ENCODE data around the gene C1S.
A peak's percentile ranks its signal among the peaks of the same experiment; 100 is the strongest.

Gene C1S

DNA sequence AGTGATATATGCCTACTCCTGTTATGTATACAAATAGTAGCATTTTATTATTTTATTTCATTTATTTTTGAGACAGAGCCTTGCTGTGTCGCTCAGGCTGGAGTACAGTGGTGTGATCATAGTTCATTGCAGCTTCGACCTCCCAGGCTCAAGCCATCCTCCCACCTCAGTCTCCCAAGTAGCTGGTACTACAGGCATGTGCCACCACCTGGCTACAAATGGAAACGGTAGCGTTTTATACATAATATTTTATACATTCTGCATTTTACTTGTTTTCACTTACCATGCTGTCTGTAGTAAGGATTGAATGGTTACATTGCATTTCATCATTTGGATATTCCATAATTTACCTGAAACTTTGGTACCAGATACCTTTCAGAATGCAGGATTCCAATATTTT is 17.6 kb downstream of the C1S start:
- no peaks in the 10 kb centered on the region for H3K4me1 ChIP-seq (ENCODE audit: control insufficient read depth, insufficient read depth, low read length)
- H3K36me3 ChIP-seq (ENCODE audit: control insufficient read depth in 2 of 2, insufficient read depth in 1 of 2, low read length in 2 of 2) = peaks cover 0 to 3% of the 10 kb centered on the region in 2 experiments; a peak in 2 of 3 replicates
- CTCF ChIA-PET = no interaction called here
- no peak overlapping the region for H3K27ac ChIP-seq (ENCODE audit: extremely low read depth, low read depth, low read length)
- H3K4me3 ChIP-seq (ENCODE audit: low read depth, low read length) = no peak overlapping the region
- POLR2A ChIA-PET = no interaction called here
- H3K9me3 ChIP-seq (ENCODE audit: control insufficient read depth, insufficient read depth, low read depth, low read length) = no peaks in the 10 kb centered on the region
- TF ChIP-seq ZSCAN16 (tag by site-specific recombination; IDR thresholded peaks at IDR 0.05) = no peak
- no peak for TF ChIP-seq ZSCAN30 (tag by site-specific recombination; IDR thresholded peaks at IDR 0.05)
- TF ChIP-seq, protein P1, sequence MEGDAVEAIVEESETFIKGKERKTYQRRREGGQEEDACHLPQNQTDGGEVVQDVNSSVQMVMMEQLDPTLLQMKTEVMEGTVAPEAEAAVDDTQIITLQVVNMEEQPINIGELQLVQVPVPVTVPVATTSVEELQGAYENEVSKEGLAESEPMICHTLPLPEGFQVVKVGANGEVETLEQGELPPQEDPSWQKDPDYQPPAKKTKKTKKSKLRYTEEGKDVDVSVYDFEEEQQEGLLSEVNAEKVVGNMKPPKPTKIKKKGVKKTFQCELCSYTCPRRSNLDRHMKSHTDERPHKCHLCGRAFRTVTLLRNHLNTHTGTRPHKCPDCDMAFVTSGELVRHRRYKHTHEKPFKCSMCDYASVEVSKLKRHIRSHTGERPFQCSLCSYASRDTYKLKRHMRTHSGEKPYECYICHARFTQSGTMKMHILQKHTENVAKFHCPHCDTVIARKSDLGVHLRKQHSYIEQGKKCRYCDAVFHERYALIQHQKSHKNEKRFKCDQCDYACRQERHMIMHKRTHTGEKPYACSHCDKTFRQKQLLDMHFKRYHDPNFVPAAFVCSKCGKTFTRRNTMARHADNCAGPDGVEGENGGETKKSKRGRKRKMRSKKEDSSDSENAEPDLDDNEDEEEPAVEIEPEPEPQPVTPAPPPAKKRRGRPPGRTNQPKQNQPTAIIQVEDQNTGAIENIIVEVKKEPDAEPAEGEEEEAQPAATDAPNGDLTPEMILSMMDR (tag by site-specific recombination; IDR thresholded peaks at IDR 0.05) = 0 out of 2 replicates have a peak, but pooled peaks have one; percentile 7
- TF ChIP-seq, protein P2, sequence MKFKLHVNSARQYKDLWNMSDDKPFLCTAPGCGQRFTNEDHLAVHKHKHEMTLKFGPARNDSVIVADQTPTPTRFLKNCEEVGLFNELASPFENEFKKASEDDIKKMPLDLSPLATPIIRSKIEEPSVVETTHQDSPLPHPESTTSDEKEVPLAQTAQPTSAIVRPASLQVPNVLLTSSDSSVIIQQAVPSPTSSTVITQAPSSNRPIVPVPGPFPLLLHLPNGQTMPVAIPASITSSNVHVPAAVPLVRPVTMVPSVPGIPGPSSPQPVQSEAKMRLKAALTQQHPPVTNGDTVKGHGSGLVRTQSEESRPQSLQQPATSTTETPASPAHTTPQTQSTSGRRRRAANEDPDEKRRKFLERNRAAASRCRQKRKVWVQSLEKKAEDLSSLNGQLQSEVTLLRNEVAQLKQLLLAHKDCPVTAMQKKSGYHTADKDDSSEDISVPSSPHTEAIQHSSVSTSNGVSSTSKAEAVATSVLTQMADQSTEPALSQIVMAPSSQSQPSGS (tag by site-specific recombination; IDR thresholded peaks at IDR 0.05; ENCODE audit: low read depth) = no peak
- TF ChIP-seq ZNF121 (tag by site-specific recombination; IDR thresholded peaks at IDR 0.05) = no peak

DNA sequence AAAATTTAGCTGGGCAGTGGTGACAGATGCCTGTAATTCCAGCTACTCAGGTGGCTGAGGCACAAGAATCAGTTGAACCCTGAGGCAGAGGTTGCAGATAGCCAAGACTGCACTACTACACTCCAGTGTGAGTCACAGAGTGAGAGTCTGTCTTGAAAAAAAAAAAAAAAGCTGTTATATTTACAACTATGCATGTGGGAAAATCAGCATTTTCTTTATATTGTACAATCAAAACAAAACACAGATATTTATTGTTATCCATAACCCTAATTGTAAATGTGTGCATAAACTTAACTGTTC is 19.3 kb downstream of the C1S start:
- Histone ChIP-seq H3K4me3 (ENCODE audit: low read depth, low read length) (no peak overlapping the region), H3K4me1 (ENCODE audit: control insufficient read depth, insufficient read depth, low read length) (no peaks in the 10 kb centered on the region), H3K36me3 (ENCODE audit: control insufficient read depth in 2 of 2, insufficient read depth in 1 of 2, low read length in 2 of 2) (peaks cover 0 to 10% of the 10 kb centered on the region in 2 experiments; a peak in 2 of 3 replicates), H3K9me3 (ENCODE audit: control insufficient read depth, insufficient read depth, low read depth, low read length) (no peaks in the 10 kb centered on the region), H3K27ac (ENCODE audit: extremely low read depth, low read depth, low read length) (no peak overlapping the region)
- no peak for TF ChIP-seq ZNF132 (tag by site-specific recombination; IDR thresholded peaks at IDR 0.05; ENCODE audit: borderline replicate concordance)
- TF ChIP-seq, protein P3, sequence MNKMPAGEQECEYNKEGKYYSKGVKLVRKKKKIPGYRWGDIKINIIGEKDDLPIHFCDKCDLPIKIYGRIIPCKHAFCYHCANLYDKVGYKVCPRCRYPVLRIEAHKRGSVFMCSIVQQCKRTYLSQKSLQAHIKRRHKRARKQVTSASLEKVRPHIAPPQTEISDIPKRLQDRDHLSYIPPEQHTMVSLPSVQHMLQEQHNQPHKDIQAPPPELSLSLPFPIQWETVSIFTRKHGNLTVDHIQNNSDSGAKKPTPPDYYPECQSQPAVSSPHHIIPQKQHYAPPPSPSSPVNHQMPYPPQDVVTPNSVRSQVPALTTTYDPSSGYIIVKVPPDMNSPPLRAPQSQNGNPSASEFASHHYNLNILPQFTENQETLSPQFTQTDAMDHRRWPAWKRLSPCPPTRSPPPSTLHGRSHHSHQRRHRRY (tag by site-specific recombination; IDR thresholded peaks at IDR 0.05) = no peak
- TF ChIP-seq, protein P4, sequence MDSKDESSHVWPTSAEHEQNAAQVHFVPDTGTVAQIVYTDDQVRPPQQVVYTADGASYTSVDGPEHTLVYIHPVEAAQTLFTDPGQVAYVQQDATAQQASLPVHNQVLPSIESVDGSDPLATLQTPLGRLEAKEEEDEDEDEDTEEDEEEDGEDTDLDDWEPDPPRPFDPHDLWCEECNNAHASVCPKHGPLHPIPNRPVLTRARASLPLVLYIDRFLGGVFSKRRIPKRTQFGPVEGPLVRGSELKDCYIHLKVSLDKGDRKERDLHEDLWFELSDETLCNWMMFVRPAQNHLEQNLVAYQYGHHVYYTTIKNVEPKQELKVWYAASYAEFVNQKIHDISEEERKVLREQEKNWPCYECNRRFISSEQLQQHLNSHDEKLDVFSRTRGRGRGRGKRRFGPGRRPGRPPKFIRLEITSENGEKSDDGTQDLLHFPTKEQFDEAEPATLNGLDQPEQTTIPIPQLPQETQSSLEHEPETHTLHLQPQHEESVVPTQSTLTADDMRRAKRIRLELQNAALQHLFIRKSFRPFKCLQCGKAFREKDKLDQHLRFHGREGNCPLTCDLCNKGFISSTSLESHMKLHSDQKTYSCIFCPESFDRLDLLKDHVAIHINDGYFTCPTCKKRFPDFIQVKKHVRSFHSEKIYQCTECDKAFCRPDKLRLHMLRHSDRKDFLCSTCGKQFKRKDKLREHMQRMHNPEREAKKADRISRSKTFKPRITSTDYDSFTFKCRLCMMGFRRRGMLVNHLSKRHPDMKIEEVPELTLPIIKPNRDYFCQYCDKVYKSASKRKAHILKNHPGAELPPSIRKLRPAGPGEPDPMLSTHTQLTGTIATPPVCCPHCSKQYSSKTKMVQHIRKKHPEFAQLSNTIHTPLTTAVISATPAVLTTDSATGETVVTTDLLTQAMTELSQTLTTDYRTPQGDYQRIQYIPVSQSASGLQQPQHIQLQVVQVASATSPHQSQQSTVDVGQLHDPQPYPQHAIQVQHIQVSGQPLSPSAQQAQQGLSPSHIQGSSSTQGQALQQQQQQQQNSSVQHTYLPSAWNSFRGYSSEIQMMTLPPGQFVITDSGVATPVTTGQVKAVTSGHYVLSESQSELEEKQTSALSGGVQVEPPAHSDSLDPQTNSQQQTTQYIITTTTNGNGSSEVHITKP (tag by site-specific recombination; IDR thresholded peaks at IDR 0.05) = no peak
- no peak for TF ChIP-seq SCRT2 (tag by site-specific recombination; IDR thresholded peaks at IDR 0.05)
- TF ChIP-seq ZNF2 (tag by site-specific recombination; IDR thresholded peaks at IDR 0.05) = no peak
- no peak for TF ChIP-seq ZNF768 (tag by site-specific recombination; IDR thresholded peaks at IDR 0.05)
- no peak for TF ChIP-seq ZIC2 (tag by site-specific recombination; IDR thresholded peaks at IDR 0.05)
- no peak for TF ChIP-seq ZBTB7A (tag by site-specific recombination; IDR thresholded peaks at IDR 0.05; ENCODE audit: low read depth)
- ChIA-PET POLR2A (no interaction called here), CTCF (interaction anchor here (0.6 to 1.4 kb wide), 3 partner anchors 8 to 61 kb away, joined by 3 to 4 read pairs (median 4); partner anchors contain the start of genes C1R and LPCAT3)

DNA sequence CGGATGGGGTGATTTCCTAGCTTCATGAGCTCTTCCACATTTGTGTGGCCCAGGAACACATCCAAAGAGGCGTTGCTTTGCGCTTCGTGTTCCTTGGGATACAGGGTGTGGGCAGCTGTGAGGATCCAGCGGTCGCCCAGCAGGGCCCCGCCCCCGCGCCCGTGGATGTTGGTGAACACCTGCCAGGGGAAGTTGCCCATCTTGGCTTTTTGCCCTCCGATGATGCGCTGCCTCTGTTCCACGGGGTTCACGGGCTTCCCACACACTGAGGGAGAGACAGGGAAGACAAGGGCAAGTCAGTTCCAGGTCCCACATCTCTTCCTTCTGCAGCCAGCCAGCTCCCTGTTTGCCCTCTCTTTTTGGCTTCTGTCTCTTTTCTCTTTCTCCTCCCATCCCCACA is 20.5 kb downstream of the C1S start:
- Histone ChIP-seq H3K4me3 (ENCODE audit: low read depth, low read length) (no peak overlapping the region), H3K4me1 (ENCODE audit: control insufficient read depth, insufficient read depth, low read length) (no peaks in the 10 kb centered on the region), H3K9me3 (ENCODE audit: control insufficient read depth, insufficient read depth, low read depth, low read length) (no peaks in the 10 kb centered on the region), H3K36me3 (ENCODE audit: control insufficient read depth in 2 of 2, insufficient read depth in 1 of 2, low read length in 2 of 2) (peaks cover 0 to 16% of the 10 kb centered on the region in 2 experiments; a peak in 2 of 3 replicates), H3K27ac (ENCODE audit: extremely low read depth, low read depth, low read length) (no peak overlapping the region)
- CTCF ChIA-PET = interaction anchor here (0.9 kb wide), 1 partner anchor 52 kb away, joined by 3 read pairs; no protein-coding TSS in a partner anchor
- TF ChIP-seq EGR2 (tag by site-specific recombination; IDR thresholded peaks at IDR 0.05; ENCODE audit: low read depth) (peak; percentile 64), ZNF292 (tag by site-specific recombination; IDR thresholded peaks at IDR 0.05; ENCODE audit: borderline replicate concordance, low read depth) (no peak), ZNF558 (tag by site-specific recombination; IDR thresholded peaks at IDR 0.05) (no peak), ZFHX2 (tag by site-specific recombination; conservative IDR thresholded peaks at IDR 0.05) (peak; percentile 68), ZNF776 (tag by site-specific recombination; IDR thresholded peaks at IDR 0.05; ENCODE audit: borderline replicate concordance) (no peak), MYNN (tag by site-specific recombination; IDR thresholded peaks at IDR 0.05; ENCODE audit: borderline replicate concordance) (no peak), ZNF140 (tag by site-specific recombination; IDR thresholded peaks at IDR 0.05) (no peak)
- POLR2A ChIA-PET = no interaction called here

All from HEK293 (cell line).